AG09319 (cell line): ENCODE data around the gene TAF4.

Experiments
- DNase-seq: peaks from one replicate; pipeline ENCODE4 v3.0.0-alpha.2; 2010; ENCODE audit warnings: low read depth; ENCODE audit errors: extremely low read depth
- TF ChIP-seq, protein P1 (sequence below): IDR thresholded peaks from 2 replicates; pipeline ENCODE4 v1.5.1; 2011; ENCODE audit warnings: low read depth, mild to moderate bottlenecking, inconsistent platforms, low read length, moderate library complexity

TAF4 gene

GRCh38 chr20:61969806-61970205 lies 95.9 kb downstream of the TAF4 start:
- no peak for DNase-seq
- TF ChIP-seq, protein P1, sequence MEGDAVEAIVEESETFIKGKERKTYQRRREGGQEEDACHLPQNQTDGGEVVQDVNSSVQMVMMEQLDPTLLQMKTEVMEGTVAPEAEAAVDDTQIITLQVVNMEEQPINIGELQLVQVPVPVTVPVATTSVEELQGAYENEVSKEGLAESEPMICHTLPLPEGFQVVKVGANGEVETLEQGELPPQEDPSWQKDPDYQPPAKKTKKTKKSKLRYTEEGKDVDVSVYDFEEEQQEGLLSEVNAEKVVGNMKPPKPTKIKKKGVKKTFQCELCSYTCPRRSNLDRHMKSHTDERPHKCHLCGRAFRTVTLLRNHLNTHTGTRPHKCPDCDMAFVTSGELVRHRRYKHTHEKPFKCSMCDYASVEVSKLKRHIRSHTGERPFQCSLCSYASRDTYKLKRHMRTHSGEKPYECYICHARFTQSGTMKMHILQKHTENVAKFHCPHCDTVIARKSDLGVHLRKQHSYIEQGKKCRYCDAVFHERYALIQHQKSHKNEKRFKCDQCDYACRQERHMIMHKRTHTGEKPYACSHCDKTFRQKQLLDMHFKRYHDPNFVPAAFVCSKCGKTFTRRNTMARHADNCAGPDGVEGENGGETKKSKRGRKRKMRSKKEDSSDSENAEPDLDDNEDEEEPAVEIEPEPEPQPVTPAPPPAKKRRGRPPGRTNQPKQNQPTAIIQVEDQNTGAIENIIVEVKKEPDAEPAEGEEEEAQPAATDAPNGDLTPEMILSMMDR = no peak

- TF ChIP-seq, protein P1 = no peak
- DNase-seq = no peak
These were observed 96.7 kb downstream of the TAF4 start for GRCh38 chr20:61968932-61969331.

DNA sequence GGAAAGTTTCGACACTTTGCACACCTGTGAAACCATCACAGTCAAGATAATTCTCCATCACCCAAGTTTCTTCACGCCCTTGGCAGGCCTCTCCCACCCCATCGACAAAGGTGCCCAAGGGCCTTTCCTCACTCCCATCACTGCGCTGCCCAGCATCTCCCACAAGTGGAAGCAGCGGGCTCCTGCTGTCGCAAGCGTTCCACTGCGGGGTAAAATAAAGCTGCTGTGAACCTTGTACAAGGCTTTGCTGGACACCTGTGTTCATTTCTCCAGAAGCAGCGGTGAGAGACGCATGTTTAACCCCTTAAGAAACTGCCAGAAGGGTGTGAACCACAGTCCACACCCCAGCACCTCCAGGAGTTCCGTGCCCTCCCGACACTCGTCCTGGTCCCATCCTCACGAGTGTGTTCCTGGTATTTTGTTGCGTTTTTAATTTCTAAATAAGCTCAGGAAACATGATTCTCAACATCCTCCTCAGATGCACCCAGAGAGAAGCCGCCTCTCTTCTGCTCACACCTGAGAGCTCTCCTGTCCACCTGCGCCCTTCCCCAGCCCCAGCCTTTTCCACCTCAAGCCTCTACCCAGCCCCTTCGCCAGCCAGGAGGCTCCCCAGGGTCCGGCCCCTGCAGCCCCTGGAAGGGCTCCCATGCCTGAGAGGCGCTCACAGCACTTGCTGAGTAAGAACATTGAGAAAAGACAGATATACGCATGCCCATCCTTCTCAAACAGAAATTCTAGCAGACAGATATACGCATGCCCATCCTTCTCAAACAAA lies 97.5 kb downstream of the TAF4 start:
- TF ChIP-seq, protein P1 = no peak

DNA sequence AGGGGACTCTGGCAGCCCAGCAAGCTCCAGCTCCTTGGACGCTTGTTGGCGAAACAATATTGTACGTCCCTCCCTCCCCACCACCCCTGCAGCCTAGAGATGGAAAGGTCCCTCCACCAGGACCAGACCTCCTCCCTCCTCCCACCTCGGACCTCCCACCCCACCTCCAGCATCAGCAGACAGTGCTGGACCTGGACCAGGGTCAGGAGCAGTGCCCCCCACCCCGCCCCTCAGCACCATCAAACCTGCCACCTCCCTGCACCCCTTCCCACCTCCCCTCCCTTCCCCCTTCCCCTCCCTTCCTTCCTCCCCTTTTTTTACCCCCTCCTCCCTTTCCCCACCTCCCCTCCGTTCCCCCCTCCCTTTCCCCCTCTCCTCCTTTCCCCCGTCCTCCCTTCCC lies 98.4 kb downstream of the TAF4 start:
- TF ChIP-seq, protein P1 = no peak
- no peak for DNase-seq

More for the DNA sequence above, 97.5 kb downstream of the TAF4 start:
- DNase-seq = no peak

GRCh38 chr20:61966492-61967244 lies 99.0 kb downstream of the TAF4 start:
- TF ChIP-seq, protein P1 = no peak
- DNase-seq = no peak

DNA sequence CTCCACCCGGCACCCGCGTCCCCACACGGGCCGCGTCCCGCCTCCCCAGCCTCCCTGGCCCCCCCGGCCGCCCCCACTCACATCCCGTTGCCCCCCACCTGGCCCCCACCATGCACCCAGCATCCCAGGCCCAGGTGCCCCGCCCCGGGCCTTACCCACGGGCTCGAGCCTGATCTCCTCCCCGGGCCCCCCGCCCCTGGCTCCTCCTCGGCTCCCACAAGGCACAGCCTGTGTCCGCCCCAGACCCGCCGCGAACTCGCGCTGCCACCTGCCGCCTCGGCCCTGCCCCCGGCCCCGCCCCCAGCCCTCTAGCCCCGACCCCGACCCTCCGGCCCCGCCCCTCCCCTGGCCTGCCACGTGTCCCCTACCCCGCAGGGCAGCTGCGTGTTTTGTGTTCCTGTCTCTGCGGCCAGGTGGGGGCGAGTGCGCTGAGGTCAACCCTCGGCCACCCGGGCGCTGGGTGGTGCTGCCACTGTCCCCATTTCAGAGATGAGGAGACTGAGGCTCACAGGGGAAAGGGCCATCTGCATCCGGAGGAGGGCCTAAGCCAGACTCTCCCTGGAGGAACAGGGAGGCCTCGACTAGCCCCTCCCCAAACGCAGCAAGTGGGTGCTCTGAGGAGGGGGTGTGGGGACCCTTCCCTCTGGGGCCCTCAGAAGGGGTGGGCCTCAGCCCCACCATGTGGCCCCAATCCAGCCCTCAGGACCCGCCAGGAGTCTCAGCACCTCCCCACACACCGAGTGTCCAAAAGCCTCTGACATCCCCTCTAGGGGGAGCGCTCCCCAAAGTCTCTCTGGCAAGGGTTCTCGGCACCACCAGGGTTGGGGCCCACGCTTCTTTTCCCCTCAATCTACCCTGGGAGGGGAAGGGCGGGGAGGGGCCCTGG lies 99.8 kb downstream of the TAF4 start:
- TF ChIP-seq, protein P1 = no peak
- no peak for DNase-seq
